ENCODE data around the gene WFDC6.
"Not testable (repeated sequence)": the region's sequence is repeated elsewhere in the genome, so short reads cannot be mapped to it uniquely, and the experiment has no call there.

Gene WFDC6

GRCh38 chr20:45539382-45539781 is at the start of gene WFDC6:
Gene WFDC6, minus strand, starts transcription at chr20:45539482. Its CDS starts 75 bp downstream, at chr20:45539407.
- no peak for FAIRE-seq

GRCh38 chr20:45588800-45589199 is 49.5 kb upstream of the WFDC6 start:
- FAIRE-seq, result no peak

DNA sequence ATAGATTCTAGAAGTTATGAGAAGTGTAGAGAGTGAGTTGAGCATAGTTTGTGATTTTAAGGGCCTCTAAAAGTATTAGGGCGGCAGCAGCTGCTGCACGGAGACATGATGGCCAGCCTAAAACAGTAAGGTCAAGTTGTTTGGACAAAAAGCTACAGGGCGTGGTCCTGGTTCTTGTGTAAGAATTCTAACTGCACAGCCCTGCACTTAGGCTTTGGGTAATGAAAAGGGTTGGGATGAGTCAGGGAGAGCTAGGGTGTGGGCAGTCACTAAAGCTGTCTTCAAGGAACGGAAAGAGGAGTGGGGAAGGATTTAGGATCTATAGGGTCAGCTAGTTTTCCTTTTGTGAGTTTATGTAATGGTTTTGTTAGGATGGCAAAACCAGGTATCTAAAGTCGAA is 46.7 kb upstream of the WFDC6 start:
- FAIRE-seq, result not testable (repeated sequence)

- FAIRE-seq, result not testable (repeated sequence)
These were observed 45.0 kb upstream of the WFDC6 start for GRCh38 chr20:45584294-45584693.

- FAIRE-seq, result no peak
These were observed 44.2 kb upstream of the WFDC6 start for GRCh38 chr20:45583502-45583901.

- FAIRE-seq, result no peak
These were observed 42.4 kb upstream of the WFDC6 start for GRCh38 chr20:45581702-45582101.

DNA sequence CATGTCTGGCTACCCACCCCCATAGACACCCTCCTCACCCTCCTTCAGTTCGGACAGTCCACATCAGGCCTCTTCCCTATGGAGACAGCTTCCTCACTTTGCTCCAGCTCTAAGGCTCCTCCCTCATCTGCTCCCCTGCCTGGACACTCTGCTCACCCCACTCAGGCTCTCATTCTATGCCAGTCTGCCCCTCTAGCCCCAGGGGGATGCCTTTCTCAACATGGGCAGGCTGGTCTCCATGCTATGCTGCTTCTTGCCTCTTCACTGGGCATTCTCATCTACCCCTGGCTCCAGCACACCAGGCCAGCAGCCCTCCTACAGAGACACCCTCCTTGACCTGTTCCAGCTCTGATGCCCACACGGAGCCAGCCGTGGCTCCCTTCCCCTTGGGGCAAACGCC is 39.9 kb upstream of the WFDC6 start, which contains the start of gene WFDC8:
Gene WFDC8 (minus strand): TSS at position 101 of the 400 bp plus-strand sequence. CDS start 37 bp downstream, at position 64.
- FAIRE-seq, result no peak

DNA sequence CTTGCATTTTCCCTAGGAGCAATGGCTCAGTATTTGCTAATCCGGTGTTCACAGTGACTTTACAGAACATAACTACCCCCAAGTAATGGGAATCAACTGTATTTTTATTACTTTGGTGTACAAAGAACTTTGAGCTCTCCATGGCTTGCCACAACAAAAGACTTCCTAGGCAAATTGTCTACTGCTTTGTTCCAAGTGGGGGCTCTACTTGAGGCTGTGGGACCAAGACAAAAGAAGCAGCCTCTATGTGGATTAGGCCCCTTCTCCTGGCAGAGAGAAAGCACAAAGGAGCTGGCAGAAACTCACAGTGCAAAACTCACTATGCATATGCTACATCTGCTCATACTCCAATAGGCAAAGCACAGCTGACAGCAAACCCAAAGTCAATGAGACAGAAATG is 38.9 kb upstream of the WFDC6 start:
- FAIRE-seq, result no peak

GRCh38 chr20:45576995-45577394 is 37.7 kb upstream of the WFDC6 start:
- no peak for FAIRE-seq

DNA sequence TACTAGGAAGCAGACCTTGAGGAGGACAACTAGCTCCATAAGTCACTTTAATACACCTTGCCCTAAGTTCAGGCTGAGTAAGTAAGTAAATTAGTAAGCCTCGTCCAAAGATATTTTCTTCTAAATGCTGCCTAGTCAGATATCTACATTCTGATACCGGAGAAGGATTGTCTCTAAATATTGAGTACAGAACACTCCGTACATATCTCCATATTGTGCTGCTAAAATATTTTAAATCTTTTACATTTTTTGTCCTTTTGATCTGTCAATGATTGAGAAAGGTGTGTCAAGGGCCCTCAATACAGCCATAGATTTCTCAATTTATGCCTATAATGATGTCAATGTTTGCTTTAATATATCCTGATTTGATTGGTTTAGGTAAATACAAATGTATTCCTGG is 36.6 kb upstream of the WFDC6 start:
- FAIRE-seq, result no peak

- FAIRE-seq, result not testable (repeated sequence)
These were observed 30.4 kb upstream of the WFDC6 start for GRCh38 chr20:45569650-45570049.

- no peak for FAIRE-seq
These were observed 25.5 kb upstream of the WFDC6 start for GRCh38 chr20:45564760-45565276.

GRCh38 chr20:45555198-45555597 is 15.9 kb upstream of the WFDC6 start:
- no peak for FAIRE-seq

DNA sequence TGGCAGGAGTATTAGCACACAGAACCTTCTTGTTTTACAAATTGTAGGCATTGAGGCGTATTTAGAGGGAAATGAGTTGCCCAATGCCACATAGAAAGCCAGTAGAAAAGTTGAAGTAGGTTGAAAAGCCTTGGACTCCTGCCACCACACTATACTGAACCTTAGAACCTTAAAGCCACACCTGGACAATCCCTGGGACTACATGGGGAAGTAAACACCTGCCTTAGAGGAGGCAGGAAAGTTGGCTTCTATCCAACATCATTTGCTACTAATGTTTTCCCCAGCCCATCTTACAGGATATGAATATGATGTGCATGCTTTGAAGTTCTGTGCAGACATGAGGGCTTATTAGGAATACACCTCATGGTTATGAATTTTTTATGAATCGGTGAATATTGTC is 13.2 kb upstream of the WFDC6 start:
- FAIRE-seq, result no peak

- FAIRE-seq, result no peak
These were observed 11.5 kb upstream of the WFDC6 start for GRCh38 chr20:45550765-45551164.

GRCh38 chr20:45548410-45548809 is 9.1 kb upstream of the WFDC6 start:
- FAIRE-seq, result no peak

DNA sequence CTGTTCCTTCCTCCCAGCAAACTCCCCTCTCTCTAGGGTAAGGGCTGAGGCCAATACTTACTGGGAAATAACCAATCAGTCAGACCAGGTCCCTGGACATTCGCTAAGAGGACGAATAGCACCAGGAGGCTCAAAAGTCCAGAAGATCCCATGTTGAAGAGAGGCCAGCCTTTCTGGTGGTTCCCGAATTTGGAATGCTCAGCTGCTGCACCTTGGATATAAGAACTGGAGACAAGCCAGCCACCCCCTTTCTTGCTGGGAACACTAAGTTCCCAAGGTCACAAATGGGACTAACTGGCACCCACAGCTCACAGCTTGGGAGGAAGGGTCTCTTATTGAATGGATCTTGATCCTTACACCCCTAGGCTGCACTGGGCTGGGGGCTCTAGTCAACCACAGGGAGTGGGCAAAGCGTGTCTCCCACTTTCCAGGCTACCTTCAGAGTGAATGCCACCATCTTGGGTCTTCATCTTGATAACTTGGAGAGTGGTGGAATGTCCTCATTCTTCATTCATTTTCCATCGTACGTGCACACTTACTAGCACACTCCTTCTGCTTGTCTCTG is 8.0 kb upstream of the WFDC6 start, which contains the start of gene EPPIN:
Gene EPPIN (minus strand): TSS at position 196 of the 565 bp plus-strand sequence. CDS start 44 bp downstream, at position 152.
- no peak for FAIRE-seq

DNA sequence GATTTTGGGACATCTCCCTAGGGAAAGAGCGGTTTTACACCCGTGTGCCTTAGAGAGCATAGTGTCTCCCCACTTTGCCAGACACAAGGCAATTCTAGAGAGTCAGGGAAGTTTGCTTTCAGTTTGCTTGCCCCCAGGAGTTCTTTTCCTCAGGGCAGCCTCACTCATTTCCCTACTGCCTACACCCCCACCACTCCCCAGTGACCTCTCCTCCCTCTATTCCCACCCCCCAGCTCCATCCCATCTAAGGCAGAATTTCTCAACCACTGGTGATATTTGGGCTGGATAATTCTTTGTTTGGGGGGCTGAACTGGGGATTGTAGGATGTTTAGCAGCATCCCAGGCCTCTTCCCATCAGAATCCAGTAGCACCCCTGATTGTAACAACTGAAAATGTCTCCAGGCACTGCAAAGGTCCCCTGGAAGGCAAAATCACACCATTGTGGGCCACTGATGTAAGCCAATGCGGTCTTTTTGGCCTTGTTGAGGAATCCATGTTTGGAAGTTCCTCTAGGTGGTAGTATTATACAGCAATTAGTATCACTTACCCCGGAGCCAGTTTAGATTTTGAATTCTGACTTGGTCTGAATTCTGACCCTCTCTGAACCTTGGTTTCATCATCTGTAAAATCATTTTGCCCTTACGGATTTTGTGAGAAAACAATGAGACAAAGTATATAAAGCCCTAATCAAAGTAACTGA is 6.6 kb upstream of the WFDC6 start:
- no peak for FAIRE-seq

GRCh38 chr20:45545351-45545750 is 6.1 kb upstream of the WFDC6 start:
- no peak for FAIRE-seq

GRCh38 chr20:45538209-45538799 is 978 bp downstream of the WFDC6 start:
- FAIRE-seq, result no peak

- no peak for FAIRE-seq
These were observed 12.0 kb downstream of the WFDC6 start for GRCh38 chr20:45527294-45527693.

- no peak for FAIRE-seq
These were observed 15.5 kb downstream of the WFDC6 start for GRCh38 chr20:45523821-45524220.

DNA sequence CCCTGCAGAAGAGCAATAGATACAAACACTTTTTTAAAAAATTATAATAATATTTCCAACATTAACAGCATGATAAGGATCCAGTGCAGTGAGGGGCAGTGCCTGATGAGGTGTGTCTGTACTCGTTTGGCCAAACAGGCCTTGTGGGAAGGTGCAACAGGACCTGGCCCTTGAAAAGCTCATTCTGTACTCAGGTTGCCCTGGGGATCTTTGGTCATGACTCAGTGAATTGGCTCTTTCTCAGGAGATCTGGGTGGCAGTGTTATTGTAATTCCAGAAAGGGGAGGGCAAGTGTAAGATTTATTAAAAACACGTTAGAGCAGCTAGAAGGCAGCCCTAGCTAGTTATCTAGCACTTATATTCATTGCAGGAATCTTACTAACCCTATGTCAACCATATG is 21.0 kb downstream of the WFDC6 start:
- no peak for FAIRE-seq
